NB4 (cell line): ENCODE data around the gene KSR1.

ENCODE experiments used
- DNase-seq: peaks from one replicate; pipeline ENCODE4 v3.0.0; 2010; ENCODE audit warnings: low read depth
- H3K4me3 ChIP-seq: one replicate; pipeline ENCODE4 v1.5.1; 2011; ENCODE audit warnings: mild to moderate bottlenecking, low read depth, low read length, moderate library complexity
- MYC ChIP-seq: IDR thresholded peaks from 2 replicates; pipeline ENCODE4 v1.6.1; 2011; ENCODE audit warnings: low read depth, low read length
- POLR2A ChIP-seq: IDR thresholded peaks from 2 replicates; pipeline ENCODE4 v1.6.1; 2011; ENCODE audit warnings: mild to moderate bottlenecking; ENCODE audit not compliant: insufficient read length; ENCODE audit errors: extremely low read depth
- TF ChIP-seq, protein P1 (sequence below): IDR thresholded peaks from one replicate; pipeline ENCODE4 v1.5.1; 2012; ENCODE audit warnings: low read depth, low read length
- TF ChIP-seq, protein P2 (sequence below): IDR thresholded peaks from 2 replicates; pipeline ENCODE4 v1.6.1; 2011; ENCODE audit warnings: low read depth, low read length

The KSR1 gene

GRCh38 chr17:27585153-27585681 is 129.0 kb downstream of the KSR1 start:
- TF ChIP-seq, protein P1, sequence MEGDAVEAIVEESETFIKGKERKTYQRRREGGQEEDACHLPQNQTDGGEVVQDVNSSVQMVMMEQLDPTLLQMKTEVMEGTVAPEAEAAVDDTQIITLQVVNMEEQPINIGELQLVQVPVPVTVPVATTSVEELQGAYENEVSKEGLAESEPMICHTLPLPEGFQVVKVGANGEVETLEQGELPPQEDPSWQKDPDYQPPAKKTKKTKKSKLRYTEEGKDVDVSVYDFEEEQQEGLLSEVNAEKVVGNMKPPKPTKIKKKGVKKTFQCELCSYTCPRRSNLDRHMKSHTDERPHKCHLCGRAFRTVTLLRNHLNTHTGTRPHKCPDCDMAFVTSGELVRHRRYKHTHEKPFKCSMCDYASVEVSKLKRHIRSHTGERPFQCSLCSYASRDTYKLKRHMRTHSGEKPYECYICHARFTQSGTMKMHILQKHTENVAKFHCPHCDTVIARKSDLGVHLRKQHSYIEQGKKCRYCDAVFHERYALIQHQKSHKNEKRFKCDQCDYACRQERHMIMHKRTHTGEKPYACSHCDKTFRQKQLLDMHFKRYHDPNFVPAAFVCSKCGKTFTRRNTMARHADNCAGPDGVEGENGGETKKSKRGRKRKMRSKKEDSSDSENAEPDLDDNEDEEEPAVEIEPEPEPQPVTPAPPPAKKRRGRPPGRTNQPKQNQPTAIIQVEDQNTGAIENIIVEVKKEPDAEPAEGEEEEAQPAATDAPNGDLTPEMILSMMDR: no peak
- TF ChIP-seq, protein P2, sequence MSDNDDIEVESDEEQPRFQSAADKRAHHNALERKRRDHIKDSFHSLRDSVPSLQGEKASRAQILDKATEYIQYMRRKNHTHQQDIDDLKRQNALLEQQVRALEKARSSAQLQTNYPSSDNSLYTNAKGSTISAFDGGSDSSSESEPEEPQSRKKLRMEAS: no peak
- TF ChIP-seq MYC (no peak), POLR2A (no peak)
- no peak overlapping the region for H3K4me3 ChIP-seq
- no peak for DNase-seq

DNA sequence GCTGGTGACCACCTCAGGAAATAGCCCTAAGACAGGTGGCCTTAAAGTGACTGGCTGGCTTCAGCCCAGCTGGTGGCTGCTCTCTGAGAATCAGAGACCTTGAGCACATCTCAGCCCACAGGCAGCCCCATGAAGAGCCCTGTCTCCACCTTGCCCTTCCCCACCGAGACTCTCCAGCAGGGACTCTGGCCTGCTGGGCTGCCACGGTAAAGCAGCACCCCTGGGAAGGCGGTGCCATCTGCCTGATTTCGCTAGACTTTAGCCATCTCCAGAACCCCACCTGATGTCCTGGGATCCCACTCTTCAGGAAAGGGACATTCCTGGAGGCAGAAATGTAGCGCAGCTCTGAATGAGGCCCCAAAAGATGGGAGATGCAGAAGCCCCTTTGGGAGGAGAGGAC is 129.5 kb downstream of the KSR1 start:
- TF ChIP-seq POLR2A (no peak), MYC (no peak)
- TF ChIP-seq, protein P1: no peak
- TF ChIP-seq, protein P2: no peak
- no peak for DNase-seq

GRCh38 chr17:27586203-27586721 is 130.0 kb downstream of the KSR1 start:
- H3K4me3 ChIP-seq: no peak overlapping the region
- TF ChIP-seq, protein P1: no peak
- no peak for TF ChIP-seq MYC
- no peak for TF ChIP-seq POLR2A
- TF ChIP-seq, protein P2: no peak
- no peak for DNase-seq

More for the DNA sequence above, 129.5 kb downstream of the KSR1 start:
- no peak overlapping the region for H3K4me3 ChIP-seq

DNA sequence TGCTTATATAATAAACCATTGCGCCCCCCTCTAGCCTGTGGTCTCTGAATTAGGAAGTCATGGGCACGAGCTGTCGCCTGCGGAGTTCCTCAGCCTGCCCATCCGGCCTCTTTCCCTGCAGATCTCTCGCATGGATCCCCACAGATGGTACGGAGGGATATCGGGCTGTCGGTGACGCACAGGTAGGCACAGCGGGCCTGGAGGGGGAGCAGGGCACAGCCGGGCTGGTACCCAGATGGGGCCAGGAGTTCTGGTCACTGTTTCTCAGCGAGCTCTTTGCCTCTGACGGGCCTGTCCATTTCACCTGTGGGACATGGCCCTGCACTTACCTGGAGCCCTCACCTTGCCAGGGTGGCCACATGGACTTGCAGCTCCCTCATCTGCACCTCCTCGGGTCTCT is 132.1 kb downstream of the KSR1 start:
- no peak overlapping the region for H3K4me3 ChIP-seq
- TF ChIP-seq POLR2A (no peak), MYC (no peak)
- TF ChIP-seq, protein P2: no peak
- TF ChIP-seq, protein P1: no peak
- DNase-seq: no peak

DNA sequence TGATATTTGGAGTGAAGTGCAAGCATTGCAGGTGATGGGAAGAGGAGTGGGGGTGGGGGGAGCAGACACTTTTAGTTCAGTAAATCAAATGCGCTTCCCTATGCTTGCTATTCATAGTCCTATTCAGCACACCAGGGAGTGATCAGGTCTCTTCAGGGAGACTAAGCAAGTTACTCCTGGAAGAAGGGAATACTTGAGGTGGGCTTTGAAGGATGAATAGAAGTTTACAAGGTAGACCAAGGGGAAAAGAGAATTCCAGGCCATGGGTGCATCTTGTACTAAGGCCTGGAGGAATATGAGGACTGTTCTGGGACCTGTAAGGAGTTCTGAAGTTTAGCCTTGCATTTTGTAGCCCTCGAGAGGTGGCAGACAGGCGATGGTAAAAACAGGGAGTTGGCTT is 134.6 kb downstream of the KSR1 start:
- TF ChIP-seq, protein P1: no peak
- no peak for TF ChIP-seq POLR2A
- TF ChIP-seq, protein P2: no peak
- no peak for TF ChIP-seq MYC
- no peak overlapping the region for H3K4me3 ChIP-seq
- DNase-seq: no peak
